IMR-90 (cell line): ENCODE results near the gene SIX5.

Experiments used
- ELK1 ChIP-seq: fragments of 150-350 bp; IDR thresholded peaks from 2 replicates; pipeline ENCODE4 v1.6.1; 2016; ENCODE audit warnings: low read depth, mild to moderate bottlenecking, low read length, moderate library complexity, borderline replicate concordance
- FOS ChIP-seq: fragments of 150-350 bp; IDR thresholded peaks from 2 replicates; pipeline ENCODE4 v1.6.1; 2016; ENCODE audit warnings: low read depth, low read length
- MXI1 ChIP-seq: IDR thresholded peaks from 2 replicates; pipeline ENCODE4 v1.6.1; 2012; ENCODE audit warnings: low read depth, mild to moderate bottlenecking, low read length, moderate library complexity, borderline replicate concordance
- RAD21 ChIP-seq: IDR thresholded peaks from 2 replicates; pipeline ENCODE4 v1.6.1; 2012; ENCODE audit warnings: low read length, improper control_type of control experiment
- RCOR1 ChIP-seq: IDR thresholded peaks from 2 replicates; pipeline ENCODE4 v1.6.1; 2012; ENCODE audit warnings: mild to moderate bottlenecking, low read length, improper control_type of control experiment; ENCODE audit not compliant: insufficient replicate concordance
- RFX5 ChIP-seq: IDR thresholded peaks from 2 replicates; pipeline ENCODE4 v1.8.0; 2012; ENCODE audit warnings: low read depth, mild to moderate bottlenecking, low read length, moderate library complexity
- SMC3 ChIP-seq: fragments of 150-350 bp; IDR thresholded peaks from 2 replicates; pipeline ENCODE4 v1.6.1; 2016; ENCODE audit warnings: low read depth, mild to moderate bottlenecking, antibody characterized with exemption, low read length, moderate library complexity
- TF ChIP-seq, protein P1 (sequence below): conservative IDR thresholded peaks from 2 replicates; pipeline ENCODE4 v1.5.1; 2012; ENCODE audit warnings: mild to moderate bottlenecking, low read depth, low read length, improper control_type of control experiment

DNA sequence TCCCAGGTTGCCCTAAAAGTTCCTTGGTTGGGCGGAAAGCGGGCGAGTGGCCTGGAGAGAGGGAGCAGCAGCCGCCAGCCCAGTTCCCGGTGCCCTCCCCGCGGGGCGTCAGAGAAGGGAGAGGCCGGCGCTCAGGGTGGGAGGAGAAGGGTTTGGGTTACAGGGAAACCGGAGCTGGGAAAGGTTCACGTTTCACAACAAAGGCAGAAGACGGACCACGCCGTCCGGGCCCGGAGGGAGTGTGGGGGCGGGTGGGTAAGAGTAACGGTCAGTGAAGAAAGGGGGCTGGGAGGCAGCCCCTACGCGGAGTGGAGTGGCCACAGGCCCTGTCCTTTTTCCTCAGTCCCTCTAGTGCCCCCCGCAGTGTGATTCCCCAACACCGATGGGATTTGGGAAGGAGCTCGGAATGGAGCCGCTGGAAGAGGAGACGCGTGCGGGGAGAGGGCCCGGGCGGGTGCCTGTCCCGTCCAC, 1.6 kb downstream of the SIX5 start:
- TF ChIP-seq ELK1 (no peak), RCOR1 (no peak), RAD21 (no peak), SMC3 (no peak), MXI1 (peak; percentile 44; the same call in 1 of the 2 replicates), RFX5 (no peak), FOS (no peak)
- TF ChIP-seq, protein P1, sequence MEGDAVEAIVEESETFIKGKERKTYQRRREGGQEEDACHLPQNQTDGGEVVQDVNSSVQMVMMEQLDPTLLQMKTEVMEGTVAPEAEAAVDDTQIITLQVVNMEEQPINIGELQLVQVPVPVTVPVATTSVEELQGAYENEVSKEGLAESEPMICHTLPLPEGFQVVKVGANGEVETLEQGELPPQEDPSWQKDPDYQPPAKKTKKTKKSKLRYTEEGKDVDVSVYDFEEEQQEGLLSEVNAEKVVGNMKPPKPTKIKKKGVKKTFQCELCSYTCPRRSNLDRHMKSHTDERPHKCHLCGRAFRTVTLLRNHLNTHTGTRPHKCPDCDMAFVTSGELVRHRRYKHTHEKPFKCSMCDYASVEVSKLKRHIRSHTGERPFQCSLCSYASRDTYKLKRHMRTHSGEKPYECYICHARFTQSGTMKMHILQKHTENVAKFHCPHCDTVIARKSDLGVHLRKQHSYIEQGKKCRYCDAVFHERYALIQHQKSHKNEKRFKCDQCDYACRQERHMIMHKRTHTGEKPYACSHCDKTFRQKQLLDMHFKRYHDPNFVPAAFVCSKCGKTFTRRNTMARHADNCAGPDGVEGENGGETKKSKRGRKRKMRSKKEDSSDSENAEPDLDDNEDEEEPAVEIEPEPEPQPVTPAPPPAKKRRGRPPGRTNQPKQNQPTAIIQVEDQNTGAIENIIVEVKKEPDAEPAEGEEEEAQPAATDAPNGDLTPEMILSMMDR = no peak
